ENCODE measurements around the gene MS4A15.

MS4A15 gene

DNA sequence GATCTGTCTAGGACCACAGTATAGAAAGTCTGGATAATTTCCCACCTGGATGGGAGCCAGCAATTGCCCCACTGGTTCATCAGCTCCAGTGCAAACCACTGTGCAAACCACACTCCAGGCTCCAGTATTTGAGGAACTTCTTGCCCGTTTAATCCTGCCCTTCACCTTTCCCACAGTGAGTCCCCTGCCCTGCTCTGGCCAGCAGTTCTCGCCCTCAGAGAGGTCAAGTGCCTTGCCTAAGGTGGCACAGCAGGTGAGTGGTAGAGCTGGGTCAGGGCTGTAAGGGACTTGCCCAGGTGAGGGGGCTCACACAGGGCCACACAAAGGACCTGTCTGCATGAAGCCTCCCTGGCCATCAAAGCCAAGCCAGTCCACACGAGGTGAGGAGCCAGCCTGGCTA lies 52.6 kb downstream of the MS4A15 start:
- no peak for ATAC-seq
- TF ChIP-seq GLIS3 (CRISPR knock-in tag; IDR thresholded peaks at IDR 0.05) (no peak), SNAI2 (CRISPR knock-in tag; IDR thresholded peaks at IDR 0.05) (no peak), CSDC2 (CRISPR knock-in tag; IDR thresholded peaks at IDR 0.05) (no peak), ZNF8 (CRISPR knock-in tag; IDR thresholded peaks at IDR 0.05) (no peak), TOX (CRISPR knock-in tag; IDR thresholded peaks at IDR 0.05; ENCODE audit: borderline replicate concordance) (no peak), CREB5 (CRISPR knock-in tag; IDR thresholded peaks at IDR 0.05; ENCODE audit: low read depth) (no peak), RARB (CRISPR knock-in tag; IDR thresholded peaks at IDR 0.05) (no peak), TCF4 (CRISPR knock-in tag; IDR thresholded peaks at IDR 0.05; ENCODE audit: borderline replicate concordance) (no peak), PPARA (CRISPR knock-in tag; IDR thresholded peaks at IDR 0.05; ENCODE audit: borderline replicate concordance) (no peak), ZNF565 (CRISPR knock-in tag; conservative IDR thresholded peaks at IDR 0.05; ENCODE audit: low read depth) (no peak), ZFP3 (CRISPR knock-in tag; IDR thresholded peaks at IDR 0.05) (no peak)

- no peak for TF ChIP-seq ZNF70 (CRISPR knock-in tag; IDR thresholded peaks at IDR 0.05)
- no peak for TF ChIP-seq CSRNP3 (CRISPR knock-in tag; IDR thresholded peaks at IDR 0.05)
- no peak for TF ChIP-seq CSDC2 (CRISPR knock-in tag; IDR thresholded peaks at IDR 0.05)
- no peak for TF ChIP-seq GLIS3 (CRISPR knock-in tag; IDR thresholded peaks at IDR 0.05)
- TF ChIP-seq ZC3H10 (CRISPR knock-in tag; IDR thresholded peaks at IDR 0.05) = no peak
- no peak for TF ChIP-seq CREB5 (CRISPR knock-in tag; IDR thresholded peaks at IDR 0.05; ENCODE audit: low read depth)
- TF ChIP-seq TCF4 (CRISPR knock-in tag; IDR thresholded peaks at IDR 0.05; ENCODE audit: borderline replicate concordance) = no peak
- no peak for TF ChIP-seq ISL1 (CRISPR knock-in tag; IDR thresholded peaks at IDR 0.05)
- TF ChIP-seq, protein P1, sequence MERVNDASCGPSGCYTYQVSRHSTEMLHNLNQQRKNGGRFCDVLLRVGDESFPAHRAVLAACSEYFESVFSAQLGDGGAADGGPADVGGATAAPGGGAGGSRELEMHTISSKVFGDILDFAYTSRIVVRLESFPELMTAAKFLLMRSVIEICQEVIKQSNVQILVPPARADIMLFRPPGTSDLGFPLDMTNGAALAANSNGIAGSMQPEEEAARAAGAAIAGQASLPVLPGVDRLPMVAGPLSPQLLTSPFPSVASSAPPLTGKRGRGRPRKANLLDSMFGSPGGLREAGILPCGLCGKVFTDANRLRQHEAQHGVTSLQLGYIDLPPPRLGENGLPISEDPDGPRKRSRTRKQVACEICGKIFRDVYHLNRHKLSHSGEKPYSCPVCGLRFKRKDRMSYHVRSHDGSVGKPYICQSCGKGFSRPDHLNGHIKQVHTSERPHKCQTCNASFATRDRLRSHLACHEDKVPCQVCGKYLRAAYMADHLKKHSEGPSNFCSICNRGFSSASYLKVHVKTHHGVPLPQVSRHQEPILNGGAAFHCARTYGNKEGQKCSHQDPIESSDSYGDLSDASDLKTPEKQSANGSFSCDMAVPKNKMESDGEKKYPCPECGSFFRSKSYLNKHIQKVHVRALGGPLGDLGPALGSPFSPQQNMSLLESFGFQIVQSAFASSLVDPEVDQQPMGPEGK (CRISPR knock-in tag; IDR thresholded peaks at IDR 0.05; ENCODE audit: borderline replicate concordance) = no peak
- TF ChIP-seq ZFP30 (CRISPR knock-in tag; IDR thresholded peaks at IDR 0.05) = no peak
- TF ChIP-seq SNAI2 (CRISPR knock-in tag; IDR thresholded peaks at IDR 0.05) = no peak
- TF ChIP-seq PPARA (CRISPR knock-in tag; IDR thresholded peaks at IDR 0.05; ENCODE audit: borderline replicate concordance) = no peak
- no peak for TF ChIP-seq BACH2 (CRISPR knock-in tag; IDR thresholded peaks at IDR 0.05; ENCODE audit: borderline replicate concordance)
- no peak for TF ChIP-seq ZFP3 (CRISPR knock-in tag; IDR thresholded peaks at IDR 0.05)
- no peak for TF ChIP-seq TOX (CRISPR knock-in tag; IDR thresholded peaks at IDR 0.05; ENCODE audit: borderline replicate concordance)
- no peak for TF ChIP-seq OSR1 (CRISPR knock-in tag; IDR thresholded peaks at IDR 0.05)
- no peak for TF ChIP-seq POU6F1 (CRISPR knock-in tag; IDR thresholded peaks at IDR 0.05; ENCODE audit: borderline replicate concordance, low read depth)
- TF ChIP-seq RARB (CRISPR knock-in tag; IDR thresholded peaks at IDR 0.05) = no peak
- TF ChIP-seq ARNTL (CRISPR knock-in tag; IDR thresholded peaks at IDR 0.05; ENCODE audit: borderline replicate concordance, low read depth) = no peak
- ATAC-seq = no peak
These were observed 53.0 kb downstream of the MS4A15 start for GRCh38 chr11:60809691-60810090.

- ATAC-seq = no peak
These were observed 53.5 kb downstream of the MS4A15 start for GRCh38 chr11:60810151-60810550.

More at GRCh38 chr11:60810151-60810550, 53.5 kb downstream of the MS4A15 start:
- no peak for TF ChIP-seq PPARA (CRISPR knock-in tag; IDR thresholded peaks at IDR 0.05; ENCODE audit: borderline replicate concordance)
- TF ChIP-seq TOX (CRISPR knock-in tag; IDR thresholded peaks at IDR 0.05; ENCODE audit: borderline replicate concordance) = no peak
- no peak for TF ChIP-seq RARB (CRISPR knock-in tag; IDR thresholded peaks at IDR 0.05)
- TF ChIP-seq ZFP30 (CRISPR knock-in tag; IDR thresholded peaks at IDR 0.05) = no peak
- no peak for TF ChIP-seq CSDC2 (CRISPR knock-in tag; IDR thresholded peaks at IDR 0.05)
- no peak for TF ChIP-seq TSHZ2 (CRISPR knock-in tag; IDR thresholded peaks at IDR 0.05)
- TF ChIP-seq GLIS3 (CRISPR knock-in tag; IDR thresholded peaks at IDR 0.05) = no peak
- no peak for TF ChIP-seq ARNTL (CRISPR knock-in tag; IDR thresholded peaks at IDR 0.05; ENCODE audit: borderline replicate concordance, low read depth)
- no peak for TF ChIP-seq ZNF565 (CRISPR knock-in tag; conservative IDR thresholded peaks at IDR 0.05; ENCODE audit: low read depth)
- no peak for TF ChIP-seq CREB5 (CRISPR knock-in tag; IDR thresholded peaks at IDR 0.05; ENCODE audit: low read depth)
- no peak for TF ChIP-seq TCF4 (CRISPR knock-in tag; IDR thresholded peaks at IDR 0.05; ENCODE audit: borderline replicate concordance)
- TF ChIP-seq ZNF8 (CRISPR knock-in tag; IDR thresholded peaks at IDR 0.05) = no peak
- TF ChIP-seq POU6F1 (CRISPR knock-in tag; IDR thresholded peaks at IDR 0.05; ENCODE audit: borderline replicate concordance, low read depth) = no peak
